Measurements from ENCODE around the gene TRPC1. TPM values are rescaled to one million over a fixed set of nuclear protein-coding genes. Genes with fewer than 3 reads are reported as not detected.
A peak's percentile ranks its signal among the peaks of the same experiment; 100 is the strongest.

The TRPC1 gene
- total and polyA plus RNA-seq, 8 donors: 1.2 to 28.8 (median 2.7) TPM

DNA sequence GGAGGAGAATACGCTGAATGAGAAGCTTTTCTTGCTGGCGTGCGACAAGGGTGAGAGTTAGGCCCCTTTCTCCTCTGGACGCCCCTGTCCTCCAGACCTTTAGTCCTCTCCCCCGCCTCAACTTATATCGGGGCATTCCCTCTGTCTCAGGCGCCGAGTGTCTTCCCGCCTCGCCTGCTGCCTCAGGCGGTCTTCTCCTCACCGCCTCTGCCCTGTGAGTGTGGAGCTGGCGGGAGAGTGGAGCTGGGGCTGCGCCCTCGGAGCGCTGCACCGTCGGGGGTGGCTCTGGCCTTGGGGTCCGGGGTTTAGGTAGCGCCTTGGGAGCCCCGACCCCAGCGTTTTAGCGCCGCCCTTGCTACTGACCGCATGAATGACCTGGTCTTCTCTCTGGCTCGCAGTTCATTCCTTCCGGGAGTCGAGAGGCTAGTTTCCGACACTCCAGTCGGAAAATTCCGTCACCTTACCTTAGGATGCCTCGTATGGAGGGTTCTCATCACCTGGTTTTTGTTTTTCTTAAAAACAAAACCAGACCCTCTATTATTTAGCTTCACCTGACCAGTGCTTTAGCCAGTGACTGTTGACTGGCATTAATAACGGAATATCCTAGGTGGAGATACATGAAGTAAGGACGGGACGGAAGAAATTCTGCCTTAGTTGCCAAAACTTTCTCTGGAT, 985 bp downstream of the TRPC1 start:
- Histone ChIP-seq H3K4me3 (peak overlapping the region; percentile 76 to 86 (median 83)), H3K36me3 (no peaks in the 10 kb centered on the region), H3K27ac (peak overlapping the region; percentile 44 to 96 (median 85)), H3K4me1 (peaks cover 0 to 25% (median 17%) of the 10 kb centered on the region in 4 donors), H3K9me3 (no peaks in the 10 kb centered on the region), H3K27me3 (peaks cover 0 to 17% (median 12%) of the 10 kb centered on the region in 3 donors)
- 5 to 12% (median 8%) methylated on average over 19 to 35 of the region's 35 CpGs for WGBS, 5 donors
- no peak for TF ChIP-seq POLR2AphosphoS5 (IDR thresholded peaks at IDR 0.05)
- TF ChIP-seq, protein P1, sequence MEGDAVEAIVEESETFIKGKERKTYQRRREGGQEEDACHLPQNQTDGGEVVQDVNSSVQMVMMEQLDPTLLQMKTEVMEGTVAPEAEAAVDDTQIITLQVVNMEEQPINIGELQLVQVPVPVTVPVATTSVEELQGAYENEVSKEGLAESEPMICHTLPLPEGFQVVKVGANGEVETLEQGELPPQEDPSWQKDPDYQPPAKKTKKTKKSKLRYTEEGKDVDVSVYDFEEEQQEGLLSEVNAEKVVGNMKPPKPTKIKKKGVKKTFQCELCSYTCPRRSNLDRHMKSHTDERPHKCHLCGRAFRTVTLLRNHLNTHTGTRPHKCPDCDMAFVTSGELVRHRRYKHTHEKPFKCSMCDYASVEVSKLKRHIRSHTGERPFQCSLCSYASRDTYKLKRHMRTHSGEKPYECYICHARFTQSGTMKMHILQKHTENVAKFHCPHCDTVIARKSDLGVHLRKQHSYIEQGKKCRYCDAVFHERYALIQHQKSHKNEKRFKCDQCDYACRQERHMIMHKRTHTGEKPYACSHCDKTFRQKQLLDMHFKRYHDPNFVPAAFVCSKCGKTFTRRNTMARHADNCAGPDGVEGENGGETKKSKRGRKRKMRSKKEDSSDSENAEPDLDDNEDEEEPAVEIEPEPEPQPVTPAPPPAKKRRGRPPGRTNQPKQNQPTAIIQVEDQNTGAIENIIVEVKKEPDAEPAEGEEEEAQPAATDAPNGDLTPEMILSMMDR (IDR thresholded peaks at IDR 0.05): no peak
- no peak for TF ChIP-seq EP300 (IDR thresholded peaks at IDR 0.05)
- TF ChIP-seq POLR2A (IDR thresholded peaks at IDR 0.05): no peak
- intact Hi-C loops (cut with DNase I; ENCODE audit: low total_unique reads): no loop called here
- DNase-seq: peak in 1 of 2 donors; percentile 69

DNA sequence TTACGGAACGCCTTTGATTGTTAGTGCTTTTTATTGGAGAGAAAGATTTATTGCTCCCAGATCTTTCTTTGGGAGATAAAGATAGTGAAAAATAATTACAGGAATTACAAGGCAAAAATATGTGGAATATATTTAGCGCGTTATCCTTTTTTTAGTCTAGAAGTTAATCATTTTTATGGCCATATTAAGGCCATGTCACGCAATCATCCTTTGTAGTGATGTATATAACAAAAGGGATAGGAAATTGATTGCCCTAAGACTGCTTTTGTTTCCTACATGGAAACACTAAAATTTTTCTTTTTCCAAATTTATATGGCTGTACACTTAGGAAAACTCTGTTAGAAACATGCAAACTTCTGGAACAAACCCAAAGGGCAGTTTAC, 1.5 kb downstream of the TRPC1 start:
- 64 to 73% (median 72%) methylated on average over 5 of the region's 5 CpGs for WGBS, 5 donors
- peak overlapping the region in 1 of 5 donors; percentile 82 for H3K27ac ChIP-seq
- peaks cover 0 to 25% (median 17%) of the 10 kb centered on the region in 4 donors for H3K4me1 ChIP-seq
- H3K27me3 ChIP-seq: peaks cover 0 to 17% (median 12%) of the 10 kb centered on the region in 3 donors
- H3K9me3 ChIP-seq: no peaks in the 10 kb centered on the region
- no peak for DNase-seq
- intact Hi-C loops (cut with DNase I; ENCODE audit: low total_unique reads): no loop called here
- H3K4me3 ChIP-seq: peak overlapping the region; percentile 76 to 86 (median 83)
- TF ChIP-seq POLR2A (IDR thresholded peaks at IDR 0.05): no peak
- no peak for TF ChIP-seq POLR2AphosphoS5 (IDR thresholded peaks at IDR 0.05)
- no peak for TF ChIP-seq EP300 (IDR thresholded peaks at IDR 0.05)
- TF ChIP-seq, protein P1 (IDR thresholded peaks at IDR 0.05): no peak
- H3K36me3 ChIP-seq: no peaks in the 10 kb centered on the region

DNA sequence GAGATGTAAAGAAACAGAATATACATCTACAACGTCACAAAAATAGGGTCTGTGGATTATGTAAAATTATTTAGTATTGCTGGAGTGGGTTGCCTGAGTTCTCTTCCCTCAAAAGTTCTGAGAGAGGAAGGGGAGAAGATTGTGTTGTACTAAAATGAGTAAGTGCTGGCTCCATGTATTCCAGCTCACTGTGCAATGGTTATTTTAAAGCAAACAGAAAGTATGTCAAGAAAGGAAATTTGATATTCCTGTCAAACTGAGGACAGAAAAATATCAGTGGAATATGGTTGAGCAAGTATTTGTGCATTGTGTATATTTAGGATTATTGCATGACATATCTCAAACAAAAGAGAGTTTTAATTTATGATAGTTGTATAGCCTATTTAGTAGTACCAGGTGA, 2.2 kb downstream of the TRPC1 start:
- intact Hi-C loops (cut with DNase I; ENCODE audit: low total_unique reads): no loop called here
- Histone ChIP-seq H3K27ac (no peak overlapping the region), H3K36me3 (no peaks in the 10 kb centered on the region), H3K27me3 (peaks cover 0 to 17% (median 12%) of the 10 kb centered on the region in 3 donors), H3K4me1 (peaks cover 0 to 25% (median 17%) of the 10 kb centered on the region in 4 donors), H3K9me3 (no peaks in the 10 kb centered on the region), H3K4me3 (no peak overlapping the region)
- WGBS, 5 donors: 51 to 63% (median 54%) methylated on average over 1 of the region's 1 CpG
- no peak for DNase-seq
- no peak for TF ChIP-seq POLR2A (IDR thresholded peaks at IDR 0.05)
- no peak for TF ChIP-seq EP300 (IDR thresholded peaks at IDR 0.05)
- TF ChIP-seq, protein P1 (IDR thresholded peaks at IDR 0.05): no peak
- no peak for TF ChIP-seq POLR2AphosphoS5 (IDR thresholded peaks at IDR 0.05)

DNA sequence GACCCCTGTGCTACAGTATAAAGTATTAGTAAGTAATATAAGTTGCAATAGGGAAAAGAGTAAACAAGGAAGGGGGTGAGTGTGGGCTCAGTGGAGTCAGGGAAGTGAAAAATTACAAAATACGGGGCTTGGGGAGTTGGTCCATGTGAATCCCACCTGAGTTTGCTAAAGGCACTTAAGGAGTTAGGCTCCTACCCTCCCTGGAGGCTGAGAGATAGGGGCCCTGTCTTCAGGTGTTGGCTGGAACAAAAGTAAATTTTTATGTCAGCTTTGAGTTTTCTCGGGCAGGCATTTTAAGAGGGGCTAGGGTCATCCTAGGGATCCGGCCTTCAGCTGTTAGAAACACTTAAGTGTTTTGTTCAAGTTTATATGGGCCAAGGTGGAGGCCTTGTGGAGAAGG, 8.2 kb downstream of the TRPC1 start:
- H3K27me3 ChIP-seq: no peaks in the 10 kb centered on the region
- DNase-seq: no peak
- intact Hi-C loops (cut with DNase I; ENCODE audit: low total_unique reads): no loop called here
- H3K4me1 ChIP-seq: no peaks in the 10 kb centered on the region
- no peak overlapping the region for H3K4me3 ChIP-seq
- no peaks in the 10 kb centered on the region for H3K36me3 ChIP-seq
- H3K27ac ChIP-seq: no peak overlapping the region
- H3K9me3 ChIP-seq: no peaks in the 10 kb centered on the region
- TF ChIP-seq, protein P1 (IDR thresholded peaks at IDR 0.05): no peak
- TF ChIP-seq EP300 (IDR thresholded peaks at IDR 0.05) (no peak), POLR2A (IDR thresholded peaks at IDR 0.05) (no peak), POLR2AphosphoS5 (IDR thresholded peaks at IDR 0.05) (no peak)
- 81 to 96% (median 89%) methylated on average over 3 of the region's 3 CpGs for WGBS, 5 donors

All from stomach (tissue), 9 donors.